ENCODE measurements around the gene TMEM260. TPM values are rescaled to one million over a fixed set of nuclear protein-coding genes. Genes with fewer than 3 reads are reported as not detected.

Gene TMEM260
- total and polyA plus RNA-seq, 2 donors (not counting 1 experiment from before 2014, with no cell fraction given), result 14.3 to 19.3 TPM

- Histone ChIP-seq H3K4me2 (ENCODE audit: extremely low read depth, insufficient read depth, low read length) (no peak overlapping the region), H3K36me3 (ENCODE audit: control insufficient read depth, insufficient read depth, low read length) (peaks cover 2% of the 10 kb centered on the region), H3K27me3 (ENCODE audit: control insufficient read depth, insufficient read depth, low read length) (no peaks in the 10 kb centered on the region), H4K20me1 (ENCODE audit: control insufficient read depth, extremely low read depth, insufficient read depth, low read length) (no peaks in the 10 kb centered on the region), H3K4me3 (replicated peaks in 1 of 4; ENCODE audit: control extremely low read depth in 1 of 4, insufficient read depth in 1 of 4, low read depth in 3 of 4, low read length in 4 of 4) (no peak overlapping the region), H3K9ac (ENCODE audit: insufficient read depth, low read length) (no peak overlapping the region), H3K4me1 (ENCODE audit: control insufficient read depth, extremely low read depth, insufficient read depth, low read length) (no peaks in the 10 kb centered on the region), H3K9me3 (ENCODE audit: control insufficient read depth, insufficient read depth, low read depth, low read length) (no peaks in the 10 kb centered on the region), H2AFZ (ENCODE audit: low read length) (no peak overlapping the region), H3K79me2 (ENCODE audit: control insufficient read depth, insufficient read depth, low read length) (no peaks in the 10 kb centered on the region), H3K27ac (ENCODE audit: insufficient read depth, low read length) (no peak overlapping the region)
- TF ChIP-seq EZH2 (IDR thresholded peaks at IDR 0.05; ENCODE audit: low read length, missing control alignments) (no peak), CTCF (conservative IDR thresholded peaks at IDR 0.05 in 1 of 2, IDR thresholded peaks at IDR 0.05 in 1 of 2; ENCODE audit: low read depth in 1 of 2, low read length in 2 of 2) (no peak)
- DNase-seq (ENCODE audit: low read depth in 2 of 2), result no peak
Measured at GRCh38 chr14:56648508-56649301, 69.1 kb downstream of the TMEM260 start.

DNA sequence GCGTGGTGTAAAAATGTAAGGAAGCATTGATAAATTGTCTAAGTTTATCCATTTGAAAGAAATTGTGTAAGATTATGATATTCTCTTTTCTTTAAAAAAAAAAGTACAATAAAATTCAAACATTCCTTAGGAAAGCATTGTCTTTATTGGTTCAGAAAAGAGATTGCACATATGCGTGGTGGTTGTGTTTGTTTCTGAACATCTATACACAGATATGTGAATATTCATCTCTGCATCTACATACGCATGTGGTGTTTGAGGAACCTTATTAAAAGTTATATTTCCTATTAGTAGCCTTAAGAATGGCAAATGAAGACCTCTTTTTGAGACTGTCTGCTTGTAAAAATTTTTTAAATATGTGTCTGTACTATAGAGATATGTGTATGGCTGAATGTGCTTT, 69.8 kb downstream of the TMEM260 start:
- Histone ChIP-seq H3K4me1 (ENCODE audit: control insufficient read depth, extremely low read depth, insufficient read depth, low read length) (no peaks in the 10 kb centered on the region), H4K20me1 (ENCODE audit: control insufficient read depth, extremely low read depth, insufficient read depth, low read length) (no peaks in the 10 kb centered on the region), H3K27me3 (ENCODE audit: control insufficient read depth, insufficient read depth, low read length) (no peaks in the 10 kb centered on the region), H3K9ac (ENCODE audit: insufficient read depth, low read length) (no peak overlapping the region), H3K36me3 (ENCODE audit: control insufficient read depth, insufficient read depth, low read length) (peaks cover 2% of the 10 kb centered on the region), H3K4me3 (replicated peaks in 1 of 4; ENCODE audit: control extremely low read depth in 1 of 4, insufficient read depth in 1 of 4, low read depth in 3 of 4, low read length in 4 of 4) (no peak overlapping the region), H3K9me3 (ENCODE audit: control insufficient read depth, insufficient read depth, low read depth, low read length) (no peaks in the 10 kb centered on the region), H3K27ac (ENCODE audit: insufficient read depth, low read length) (no peak overlapping the region), H2AFZ (ENCODE audit: low read length) (no peak overlapping the region), H3K4me2 (ENCODE audit: extremely low read depth, insufficient read depth, low read length) (no peak overlapping the region), H3K79me2 (ENCODE audit: control insufficient read depth, insufficient read depth, low read length) (no peaks in the 10 kb centered on the region)
- no peak for DNase-seq (ENCODE audit: low read depth in 2 of 2)
- no peak for TF ChIP-seq EZH2 (IDR thresholded peaks at IDR 0.05; ENCODE audit: low read length, missing control alignments)
- no peak for TF ChIP-seq CTCF (conservative IDR thresholded peaks at IDR 0.05 in 1 of 2, IDR thresholded peaks at IDR 0.05 in 1 of 2; ENCODE audit: low read depth in 1 of 2, low read length in 2 of 2)

GRCh38 chr14:56650048-56650447, 70.5 kb downstream of the TMEM260 start:
- H3K79me2 ChIP-seq (ENCODE audit: control insufficient read depth, insufficient read depth, low read length), result no peaks in the 10 kb centered on the region
- peaks cover 2% of the 10 kb centered on the region for H3K36me3 ChIP-seq (ENCODE audit: control insufficient read depth, insufficient read depth, low read length)
- no peaks in the 10 kb centered on the region for H4K20me1 ChIP-seq (ENCODE audit: control insufficient read depth, extremely low read depth, insufficient read depth, low read length)
- no peaks in the 10 kb centered on the region for H3K4me1 ChIP-seq (ENCODE audit: control insufficient read depth, extremely low read depth, insufficient read depth, low read length)
- no peaks in the 10 kb centered on the region for H3K9me3 ChIP-seq (ENCODE audit: control insufficient read depth, insufficient read depth, low read depth, low read length)
- DNase-seq (ENCODE audit: low read depth in 2 of 2), result no peak
- H3K9ac ChIP-seq (ENCODE audit: insufficient read depth, low read length), result no peak overlapping the region
- H3K4me2 ChIP-seq (ENCODE audit: extremely low read depth, insufficient read depth, low read length), result no peak overlapping the region
- H3K27ac ChIP-seq (ENCODE audit: insufficient read depth, low read length), result no peak overlapping the region
- no peak overlapping the region for H2AFZ ChIP-seq (ENCODE audit: low read length)
- no peak overlapping the region for H3K4me3 ChIP-seq (replicated peaks in 1 of 4; ENCODE audit: control extremely low read depth in 1 of 4, insufficient read depth in 1 of 4, low read depth in 3 of 4, low read length in 4 of 4)
- no peaks in the 10 kb centered on the region for H3K27me3 ChIP-seq (ENCODE audit: control insufficient read depth, insufficient read depth, low read length)
- TF ChIP-seq CTCF (conservative IDR thresholded peaks at IDR 0.05 in 1 of 2, IDR thresholded peaks at IDR 0.05 in 1 of 2; ENCODE audit: low read depth in 1 of 2, low read length in 2 of 2) (no peak), EZH2 (IDR thresholded peaks at IDR 0.05; ENCODE audit: low read length, missing control alignments) (no peak)
